K562 (cell line): Measurements from ENCODE around the gene CSTA.

ENCODE experiments used
- PHF8 ChIP-seq: fragments of 200-600 bp; sonication (generic); IDR thresholded peaks from 2 replicates; pipeline ENCODE4 v1.6.1; 2012; ENCODE audit warnings: mixed run types, mild to moderate bottlenecking, inconsistent platforms, low read length, moderate library complexity, borderline replicate concordance
- RBM15 ChIP-seq: fragments of 200-400 bp; formaldehyde crosslinking; IDR thresholded peaks from 2 replicates; pipeline ENCODE4 v1.6.1; 2018; ENCODE audit warnings: mild to moderate bottlenecking, low read length, moderate library complexity; ENCODE audit not compliant: insufficient read depth
- ZNF76 ChIP-seq: fragments of 250-450 bp; sonication (Bioruptor Pico); IDR thresholded peaks from 2 replicates; pipeline ENCODE4 v1.4.0; 2020; ENCODE audit warnings: mild to moderate bottlenecking, moderate library complexity, borderline replicate concordance
- TF ChIP-seq, protein P1 (sequence below), 3 experiments: IDR thresholded peaks in 2 of 3; conservative IDR thresholded peaks in 1 of 3; 2 replicates each; pipeline ENCODE4 v1.5.1; 2011 to 2012; ENCODE audit warnings: low read length in 3 of 3, mild to moderate bottlenecking in 3 of 3, control low read depth in 2 of 3, improper control_type of control experiment in 1 of 3, inconsistent platforms in 1 of 3, low read depth in 1 of 3, mixed read lengths in 1 of 3, moderate library complexity in 1 of 3; ENCODE audit not compliant: insufficient read depth in 2 of 3

- TF ChIP-seq, protein P1, sequence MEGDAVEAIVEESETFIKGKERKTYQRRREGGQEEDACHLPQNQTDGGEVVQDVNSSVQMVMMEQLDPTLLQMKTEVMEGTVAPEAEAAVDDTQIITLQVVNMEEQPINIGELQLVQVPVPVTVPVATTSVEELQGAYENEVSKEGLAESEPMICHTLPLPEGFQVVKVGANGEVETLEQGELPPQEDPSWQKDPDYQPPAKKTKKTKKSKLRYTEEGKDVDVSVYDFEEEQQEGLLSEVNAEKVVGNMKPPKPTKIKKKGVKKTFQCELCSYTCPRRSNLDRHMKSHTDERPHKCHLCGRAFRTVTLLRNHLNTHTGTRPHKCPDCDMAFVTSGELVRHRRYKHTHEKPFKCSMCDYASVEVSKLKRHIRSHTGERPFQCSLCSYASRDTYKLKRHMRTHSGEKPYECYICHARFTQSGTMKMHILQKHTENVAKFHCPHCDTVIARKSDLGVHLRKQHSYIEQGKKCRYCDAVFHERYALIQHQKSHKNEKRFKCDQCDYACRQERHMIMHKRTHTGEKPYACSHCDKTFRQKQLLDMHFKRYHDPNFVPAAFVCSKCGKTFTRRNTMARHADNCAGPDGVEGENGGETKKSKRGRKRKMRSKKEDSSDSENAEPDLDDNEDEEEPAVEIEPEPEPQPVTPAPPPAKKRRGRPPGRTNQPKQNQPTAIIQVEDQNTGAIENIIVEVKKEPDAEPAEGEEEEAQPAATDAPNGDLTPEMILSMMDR (IDR thresholded peaks at IDR 0.05 in 2 of 3, conservative IDR thresholded peaks at IDR 0.05 in 1 of 3; ENCODE audit: insufficient read depth in 2 of 3, low read depth in 1 of 3, low read length in 3 of 3): no peak
- TF ChIP-seq RBM15 (no peak), PHF8 (no peak), ZNF76 (CRISPR knock-in tag) (no peak)
Observed at GRCh38 chr3:122349171-122349570, 24.1 kb downstream of the CSTA start.
